Neural cell (in vitro differentiated cells): Measurements from ENCODE around the gene CCDC82. TPM values are rescaled to one million over a fixed set of nuclear protein-coding genes. Genes with fewer than 3 reads are reported as not detected.
"Not testable (repeated sequence)": the region's sequence is repeated elsewhere in the genome, so short reads cannot be mapped to it uniquely, and the experiment has no call there.

ENCODE experiments used
- H2AFZ ChIP-seq: fragments of 200-600, 300-800 bp; sonication (generic), shearing (Covaris generic); 2 replicates; pipeline ENCODE4 v1.6.0; 2014; ENCODE audit warnings: low read depth, mild to moderate bottlenecking, antibody characterized with exemption, low read length, moderate library complexity
- H3F3A ChIP-seq: fragments of 200-600 bp; shearing (Covaris generic); 2 replicates; pipeline ENCODE4 v1.6.1; 2016; ENCODE audit warnings: mild to moderate bottlenecking, moderate library complexity, mixed read lengths, antibody characterized with exemption, low read length; ENCODE audit not compliant: insufficient read depth, poor library complexity, severe bottlenecking
- H3K27ac ChIP-seq: fragments of 200-600, 300-800 bp; sonication (generic), shearing (Covaris generic); 2 replicates; pipeline ENCODE4 v1.5.1; 2014; ENCODE audit warnings: mild to moderate bottlenecking, low read length, moderate library complexity
- H3K27me3 ChIP-seq: fragments of 300-800, 200-600 bp; sonication (generic), shearing (Covaris generic); 2 replicates; pipeline ENCODE4 v1.6.0; 2014; ENCODE audit warnings: mild to moderate bottlenecking, low read depth, low read length, moderate library complexity; ENCODE audit not compliant: insufficient read depth
- H3K36me3 ChIP-seq: fragments of 300-800, 200-600 bp; sonication (generic), shearing (Covaris generic); 2 replicates; pipeline ENCODE4 v1.5.1; 2014; ENCODE audit warnings: mild to moderate bottlenecking, antibody characterized with exemption, low read length, moderate library complexity; ENCODE audit not compliant: insufficient read depth
- H3K4me2 ChIP-seq: fragments of 300-800, 200-600 bp; sonication (generic), shearing (Covaris generic); 2 replicates; pipeline ENCODE4 v1.6.0; 2014; ENCODE audit warnings: mild to moderate bottlenecking, low read length
- H3K4me3 ChIP-seq: fragments of 300-800, 200-600 bp; sonication (generic), shearing (Covaris generic); 2 replicates; pipeline ENCODE4 v1.5.1; 2014; ENCODE audit warnings: mild to moderate bottlenecking, low read length, moderate library complexity
- H3K79me2 ChIP-seq: fragments of 200-600 bp; shearing (Covaris generic); replicated peaks from 2 replicates; pipeline ENCODE4 v1.6.0; 2014; ENCODE audit warnings: mild to moderate bottlenecking, low read length, moderate library complexity; ENCODE audit not compliant: insufficient read depth
- H3K9ac ChIP-seq: fragments of 300-800, 200-600 bp; sonication (generic), shearing (Covaris generic); 2 replicates; pipeline ENCODE4 v1.6.1; 2016; ENCODE audit warnings: mild to moderate bottlenecking, low read length, mixed read lengths
- H3K9me2 ChIP-seq: fragments of 200-600 bp; shearing (Covaris generic); 2 replicates; pipeline ENCODE4 v1.6.1; 2016; ENCODE audit warnings: mild to moderate bottlenecking, low read length, mixed read lengths; ENCODE audit not compliant: insufficient read depth
- H3K9me3 ChIP-seq: fragments of 200-600, 300-800 bp; sonication (generic), shearing (Covaris generic); 2 replicates; pipeline ENCODE4 v1.6.1; 2016; ENCODE audit warnings: mild to moderate bottlenecking, mixed run types, low read length, moderate library complexity, mixed read lengths
- H4K20me1 ChIP-seq: fragments of 200-600 bp; shearing (Covaris generic); 2 replicates; pipeline ENCODE4 v1.6.1; 2016; ENCODE audit warnings: mild to moderate bottlenecking, mixed run types; ENCODE audit not compliant: insufficient read depth
- CTCF ChIP-seq: fragments of 450-650 bp; IDR thresholded peaks from 2 replicates; pipeline ENCODE4 v1.5.1; 2014; ENCODE audit warnings: antibody characterized with exemption, mild to moderate bottlenecking, moderate library complexity; ENCODE audit not compliant: poor library complexity, severe bottlenecking
- EP300 ChIP-seq: fragments of 450-650 bp; conservative IDR thresholded peaks from 2 replicates; pipeline ENCODE4 v1.6.1; 2014; ENCODE audit warnings: antibody characterized with exemption, mild to moderate bottlenecking, moderate library complexity; ENCODE audit not compliant: poor library complexity, severe bottlenecking
- EZH2 ChIP-seq: fragments of 200-600, 300-800 bp; shearing (Covaris generic), sonication (generic); IDR thresholded peaks from 2 replicates; pipeline ENCODE4 v1.6.1; 2014; ENCODE audit warnings: antibody characterized with exemption, low read length, borderline replicate concordance, mild to moderate bottlenecking; ENCODE audit not compliant: insufficient read depth, poor library complexity, severe bottlenecking
- MXI1 ChIP-seq: fragments of 450-650 bp; conservative IDR thresholded peaks from 2 replicates; pipeline ENCODE4 v1.6.1; 2014; ENCODE audit warnings: antibody characterized with exemption, mild to moderate bottlenecking; ENCODE audit not compliant: poor library complexity, severe bottlenecking
- POLR2AphosphoS5 ChIP-seq: IDR thresholded peaks from 2 replicates; pipeline ENCODE4 v1.6.1; 2012
- RAD21 ChIP-seq: fragments of 450-650 bp; conservative IDR thresholded peaks from 2 replicates; pipeline ENCODE4 v1.6.1; 2014; ENCODE audit warnings: antibody characterized with exemption, mild to moderate bottlenecking, moderate library complexity
- REST ChIP-seq: IDR thresholded peaks from 2 replicates; pipeline ENCODE4 v1.6.1; 2012; ENCODE audit warnings: borderline replicate concordance
- SMC3 ChIP-seq: fragments of 450-650 bp; conservative IDR thresholded peaks from 2 replicates; pipeline ENCODE4 v1.6.1; 2014; ENCODE audit warnings: antibody characterized with exemption, mild to moderate bottlenecking, moderate library complexity; ENCODE audit not compliant: poor library complexity
- TAF1 ChIP-seq: IDR thresholded peaks from 2 replicates; pipeline ENCODE4 v1.6.1; 2012; ENCODE audit warnings: low read depth
- polyA minus RNA-seq: library from RNA; depleted of rRNA, polyadenylated mRNA; stranded (reverse); fragments of >200 nt; gene quantifications from 2 replicates; pipeline ENCODE4 v1.2.3, GENCODE V29; 2014
- polyA plus RNA-seq: library from polyadenylated mRNA; depleted of rRNA; stranded (reverse); fragments of >200 nt; gene quantifications from 2 replicates; pipeline ENCODE4 v1.2.3, GENCODE V29; 2014

CCDC82 gene
- polyA plus RNA-seq (206 and 238 TPM in 2 replicates), polyA minus RNA-seq (117 and 129 TPM in 2 replicates)

- Histone ChIP-seq H2AFZ (peak within 1 kb of the TSS; percentile 80), H3F3A (no peaks in the 10 kb centered on the region), H3K36me3 (no peaks in the 10 kb centered on the region), H4K20me1 (no peaks in the 10 kb centered on the region), H3K4me3 (peak within 1 kb of the TSS; percentile 84), H3K9me2 (no peaks in the 10 kb centered on the region), H3K9ac (peak within 1 kb of the TSS; percentile 91), H3K27me3 (no peaks in the 10 kb centered on the region), H3K79me2 (peaks cover 34% of the 10 kb centered on the region), H3K27ac (peak within 1 kb of the TSS; percentile 87), H3K9me3 (no peaks in the 10 kb centered on the region), H3K4me2 (peak within 1 kb of the TSS; percentile 95)
- TF ChIP-seq TAF1 (peak; percentile 84), RAD21 (peak; percentile 41), POLR2AphosphoS5 (peak; percentile 94), EZH2 (no peak), REST (no peak), CTCF (peak; percentile 28), EP300 (peak; percentile 37), SMC3 (peak; percentile 38), MXI1 (peak; percentile 59)
Observed at GRCh38 chr11:96389720-96390487, at the start of gene CCDC82, which contains the start of gene JRKL. TSS of gene CCDC82 (minus strand) at chr11:96389912. CDS start at chr11:96384747, 5,165 bp downstream. TSS of gene JRKL (plus strand) at chr11:96390013. CDS start at chr11:96390650, 637 bp downstream.

GRCh38 chr11:96432654-96433053 is 42.9 kb upstream of the CCDC82 start:
- H3K27me3 ChIP-seq, H3K79me2 ChIP-seq, H3K36me3 ChIP-seq, H3F3A ChIP-seq, H3K9me2 ChIP-seq, H3K9me3 ChIP-seq, H4K20me1 ChIP-seq, H3K4me3 ChIP-seq, H3K4me2 ChIP-seq, H3K9ac ChIP-seq, H2AFZ ChIP-seq, H3K27ac ChIP-seq: not testable (repeated sequence)
